NCI-H187 treated with DMSO at 0.1 percent for 48 hours (cell line): ENCODE measurements around the gene SEMA4D.
A peak's percentile ranks its signal among the peaks of the same experiment; 100 is the strongest.
"Not testable (repeated sequence)": the region's sequence is repeated elsewhere in the genome, so short reads cannot be mapped to it uniquely, and the experiment has no call there.

Experiments used
- DNase-seq: peaks from one replicate; lab custom pipeline; 2025; lab: John Stamatoyannopoulos, UW

SEMA4D gene

DNA sequence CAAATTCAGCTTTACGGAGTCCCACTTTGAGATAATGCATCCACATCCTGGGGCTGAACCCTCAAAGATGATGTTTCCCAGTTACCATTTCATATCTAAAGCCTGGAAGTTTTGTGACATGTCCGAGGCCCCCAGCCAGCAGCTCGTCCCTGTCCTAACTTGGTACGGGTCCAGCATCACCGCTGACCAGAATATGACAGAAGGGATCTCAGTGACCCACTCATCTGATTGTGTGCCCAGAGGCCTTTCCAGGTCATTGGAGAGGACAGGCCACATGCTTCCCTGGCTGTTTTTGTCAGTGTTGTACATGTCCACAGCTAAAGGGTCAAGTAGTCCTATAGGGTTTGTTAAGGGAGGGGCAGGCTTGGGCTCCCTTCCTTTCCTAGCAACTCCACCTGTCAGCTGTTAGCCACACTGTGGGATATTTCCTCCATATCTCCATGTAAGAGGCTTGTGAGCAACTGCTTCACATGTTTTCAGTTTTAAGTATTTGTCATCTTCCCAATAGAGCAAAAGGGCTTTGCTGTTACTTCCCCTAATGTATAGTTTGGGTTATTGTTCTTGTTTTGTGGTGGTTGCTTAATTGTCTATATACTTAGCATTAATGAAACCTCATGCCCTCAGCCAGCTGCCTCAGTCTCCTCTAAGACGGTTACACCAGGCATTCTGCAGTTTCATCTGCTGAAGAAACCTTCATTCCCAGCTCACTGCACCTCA is 146.2 kb downstream of the SEMA4D start:
- no peak for DNase-seq

DNA sequence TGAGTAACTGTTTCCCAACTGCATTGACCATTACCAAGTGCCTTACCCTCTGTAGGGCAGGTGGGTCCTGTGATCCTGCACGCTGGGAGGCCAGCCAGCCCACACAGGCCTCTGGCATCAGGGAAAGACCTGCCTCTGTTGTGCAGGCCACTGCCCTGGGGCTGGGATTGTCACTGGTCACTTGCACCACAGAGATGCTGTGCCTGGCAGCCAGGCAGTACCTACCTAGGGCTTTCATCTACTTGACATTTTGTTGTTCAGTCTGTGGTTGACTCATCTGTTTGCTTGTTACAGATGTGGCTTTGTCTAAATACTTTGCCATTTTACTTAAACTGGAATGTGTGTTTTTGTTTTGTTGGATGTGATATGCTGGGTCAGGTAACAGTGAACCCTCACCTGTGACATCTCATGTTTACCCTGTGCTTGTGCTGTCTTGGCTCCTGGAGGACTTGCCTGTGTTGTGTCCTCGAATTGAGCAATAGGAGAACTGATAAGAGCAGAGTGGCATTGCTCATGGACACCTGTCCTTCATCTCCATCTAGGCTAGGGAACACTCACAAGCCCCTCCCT is 146.8 kb downstream of the SEMA4D start:
- DNase-seq, result no peak

DNA sequence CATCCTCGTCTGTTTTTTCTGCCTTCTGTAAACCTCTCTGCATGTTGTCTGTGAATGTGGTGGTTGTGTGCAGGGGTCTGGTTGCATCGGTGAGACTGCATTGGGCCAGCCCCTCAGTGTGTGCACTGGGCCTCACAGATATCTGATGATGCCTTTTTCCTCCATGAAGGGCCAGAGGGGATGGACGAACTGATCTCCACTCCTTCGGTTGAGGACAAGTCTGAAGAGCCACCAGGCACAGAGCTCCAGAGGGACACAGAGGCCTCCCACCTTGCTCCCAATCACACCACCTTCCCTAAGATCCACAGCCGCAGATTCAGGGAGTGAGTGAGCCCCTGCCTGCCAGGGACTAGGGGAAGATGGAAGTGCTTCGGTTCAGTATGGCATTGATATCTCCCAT is 148.3 kb downstream of the SEMA4D start:
- no peak for DNase-seq

DNA sequence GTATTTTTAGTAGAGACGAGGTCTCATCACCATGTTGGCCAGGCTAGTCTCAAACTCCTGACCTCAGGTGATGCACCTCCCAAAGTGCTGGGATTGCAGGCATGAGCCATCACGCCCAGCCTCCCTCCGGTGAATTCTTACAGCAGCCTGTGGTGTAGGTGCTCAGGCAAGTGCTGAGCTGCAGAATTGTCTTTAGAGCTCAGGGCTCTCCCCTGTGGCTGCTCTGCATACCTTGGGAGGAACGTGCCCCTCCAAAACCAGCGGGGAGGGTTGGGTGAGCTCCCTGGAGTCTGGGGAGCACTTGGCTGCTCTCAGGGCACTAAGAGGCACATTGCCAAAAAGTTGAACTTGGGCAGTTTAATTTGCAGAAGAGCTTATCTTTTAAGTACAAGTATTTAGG is 150.3 kb downstream of the SEMA4D start:
- no peak for DNase-seq

DNA sequence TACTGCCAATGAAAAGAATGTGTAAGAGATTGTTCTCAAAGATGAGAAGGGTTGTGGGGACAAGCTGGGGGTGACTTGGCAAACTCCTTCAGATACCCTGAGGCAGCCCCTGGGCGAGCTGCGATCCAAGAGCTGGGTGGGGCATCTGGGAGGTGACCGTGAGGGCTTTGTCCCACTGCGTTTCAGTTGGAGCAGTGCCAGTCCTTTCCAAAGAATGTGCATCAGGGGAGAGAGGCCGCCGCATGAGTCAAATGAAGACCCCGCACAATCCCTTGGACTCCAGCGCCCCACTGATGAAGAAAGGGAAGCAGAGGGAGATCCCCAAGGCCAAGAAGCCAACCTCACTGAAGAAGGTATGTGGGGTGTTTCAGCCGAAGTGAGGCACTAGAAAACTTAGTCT is 151.2 kb downstream of the SEMA4D start:
- DNase-seq, result no peak

DNA sequence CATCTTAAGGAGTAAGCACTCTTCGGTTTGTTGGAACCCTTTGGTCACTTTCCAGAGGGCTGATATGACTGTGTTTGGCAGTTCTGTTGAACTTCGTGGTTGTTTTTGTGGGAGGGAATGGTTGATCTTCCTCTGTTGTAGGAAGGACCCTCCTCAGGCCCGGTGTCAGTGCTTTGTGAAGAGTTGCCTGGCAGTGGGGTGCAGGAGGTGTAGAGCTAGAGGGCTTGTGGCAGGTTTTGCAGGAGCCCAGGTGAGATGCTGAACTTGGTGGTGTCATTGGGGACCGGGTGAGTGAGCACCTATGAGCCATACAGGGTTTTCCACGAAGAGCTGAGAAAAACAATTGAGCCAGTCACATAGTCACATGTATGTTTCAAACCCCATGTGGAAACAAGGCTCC is 152.4 kb downstream of the SEMA4D start:
- no peak for DNase-seq

DNA sequence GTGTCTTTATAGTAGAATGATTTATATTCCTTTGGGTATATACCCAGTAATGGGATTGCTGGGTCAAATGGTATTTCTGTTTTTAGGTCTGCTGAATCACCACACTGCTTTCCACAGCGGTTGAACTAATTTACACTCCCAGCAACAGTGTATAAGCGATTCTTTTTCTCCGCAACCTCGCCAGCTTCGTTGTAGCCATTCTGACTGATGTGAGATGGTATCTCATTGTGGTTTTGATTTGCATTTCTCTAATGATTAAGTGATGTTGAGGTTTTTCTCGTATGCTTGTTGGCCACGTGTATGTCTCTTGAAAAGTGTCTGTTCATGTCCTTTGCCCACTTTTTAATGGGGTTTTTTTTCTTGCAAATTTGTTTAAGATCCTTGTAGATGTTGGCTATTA is 154.1 kb downstream of the SEMA4D start:
- DNase-seq, result not testable (repeated sequence)

DNA sequence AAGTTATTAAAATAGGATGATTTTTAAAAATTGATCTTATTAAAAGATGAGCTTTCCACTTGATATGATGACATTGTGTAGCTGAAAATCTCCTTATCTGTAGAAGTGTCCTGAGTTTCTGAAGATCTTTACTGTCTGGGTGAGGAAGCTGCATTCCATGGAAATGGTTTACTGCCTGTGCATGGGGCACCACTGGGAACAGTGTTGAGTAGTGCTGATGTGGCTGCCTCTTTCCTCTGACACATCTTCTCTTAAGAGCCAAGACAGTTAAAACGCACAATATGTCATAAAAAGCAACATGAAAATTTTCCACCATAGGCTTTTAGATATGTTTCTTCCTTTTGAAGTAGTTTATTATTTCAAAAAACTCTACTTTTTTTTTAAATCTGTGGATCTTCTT is 155.0 kb downstream of the SEMA4D start:
- no peak for DNase-seq

DNA sequence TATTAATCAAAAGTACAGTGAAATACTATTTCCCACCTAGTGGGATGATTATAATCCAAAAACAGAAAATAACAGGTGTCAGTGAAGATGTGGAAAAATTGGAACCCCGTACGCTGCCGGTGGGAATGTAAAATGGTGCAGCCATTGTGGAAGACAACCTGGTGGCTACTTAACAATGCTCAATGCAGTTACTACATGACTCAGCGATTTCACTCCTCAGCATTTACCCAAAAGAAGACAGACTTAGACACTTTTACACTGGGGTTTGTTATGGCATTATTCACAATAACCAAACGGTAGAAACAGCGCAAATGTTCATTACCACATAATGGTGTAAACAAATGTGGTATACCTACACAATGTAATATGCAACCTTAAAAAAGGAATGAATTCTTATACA is 155.7 kb downstream of the SEMA4D start:
- no peak for DNase-seq

DNA sequence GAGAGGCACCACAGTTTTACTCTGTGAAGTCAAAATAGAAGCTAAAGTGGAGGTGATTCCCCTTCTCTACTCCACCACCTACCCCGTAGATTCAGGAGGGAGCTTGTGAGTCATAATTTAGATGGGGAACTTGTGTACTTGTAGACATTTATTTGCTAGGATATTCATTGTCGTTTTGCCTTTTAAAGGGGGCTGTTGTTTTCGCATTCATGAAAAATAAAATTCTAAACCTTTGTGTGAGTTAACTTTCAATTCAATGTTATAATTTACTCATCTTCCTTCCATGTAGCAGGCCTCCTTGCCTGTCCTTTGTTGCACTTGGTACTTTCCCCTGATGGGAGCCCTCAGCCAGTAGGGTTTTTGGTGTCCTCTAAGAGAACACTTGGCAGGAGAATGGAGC is 157.6 kb downstream of the SEMA4D start:
- DNase-seq, result no peak

DNA sequence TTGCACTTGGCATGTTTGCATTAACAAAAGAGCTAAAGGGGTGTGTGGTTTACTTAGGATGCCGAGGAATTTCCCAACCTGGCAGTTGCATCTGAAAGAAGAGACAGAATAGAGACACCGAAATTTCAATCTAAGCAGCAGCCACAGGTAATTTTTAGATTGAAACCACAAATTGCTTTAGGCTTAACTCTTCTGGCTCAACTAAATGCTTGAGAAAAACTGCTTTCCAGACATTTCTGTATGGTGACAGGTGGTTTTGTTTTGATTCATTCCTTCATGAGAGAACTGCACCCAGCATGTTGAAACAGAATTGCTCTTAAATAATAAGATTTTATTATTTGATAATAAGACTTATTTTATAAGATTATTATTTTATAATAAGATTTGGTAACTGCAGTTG is 158.1 kb downstream of the SEMA4D start:
- no peak for DNase-seq

DNA sequence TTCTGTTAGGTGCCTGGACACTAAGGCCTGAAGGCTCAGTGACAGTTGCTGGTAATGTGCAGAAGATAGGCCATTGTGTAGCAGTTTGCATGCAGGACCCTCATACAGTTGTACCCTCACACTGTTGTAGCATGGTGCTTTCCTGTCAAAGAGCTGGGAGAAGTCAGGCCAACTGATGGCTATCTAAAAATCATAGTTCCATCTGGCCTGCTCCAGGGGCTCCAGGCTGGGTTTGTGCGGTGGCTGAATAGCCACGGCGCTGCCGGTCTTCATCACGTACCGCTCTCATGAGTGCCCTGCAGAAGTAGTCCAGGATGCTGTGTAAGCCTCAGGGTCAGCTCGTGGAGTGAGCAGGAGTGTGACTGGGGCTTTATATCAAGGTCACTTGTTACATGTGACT is 167.4 kb downstream of the SEMA4D start:
- DNase-seq, result no peak

DNA sequence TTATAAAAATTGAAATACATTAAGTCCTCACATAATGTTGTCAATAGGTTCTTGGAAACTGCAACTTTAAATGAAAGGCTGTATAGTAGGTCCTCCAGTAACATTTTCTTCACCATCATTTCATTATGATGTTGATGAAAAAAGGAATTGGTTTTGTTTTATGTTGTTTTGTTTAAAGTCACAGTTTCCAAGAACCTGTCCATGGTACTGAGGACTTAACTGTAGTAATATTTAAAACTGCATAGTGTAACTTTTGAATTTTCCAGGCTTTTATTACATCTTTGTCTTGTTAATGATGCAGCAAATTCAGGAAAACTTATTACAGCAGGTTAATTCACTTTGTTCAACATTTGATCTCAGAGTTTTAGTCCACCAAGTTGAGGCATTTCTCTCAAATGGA is 168.0 kb downstream of the SEMA4D start:
- DNase-seq, result no peak

DNA sequence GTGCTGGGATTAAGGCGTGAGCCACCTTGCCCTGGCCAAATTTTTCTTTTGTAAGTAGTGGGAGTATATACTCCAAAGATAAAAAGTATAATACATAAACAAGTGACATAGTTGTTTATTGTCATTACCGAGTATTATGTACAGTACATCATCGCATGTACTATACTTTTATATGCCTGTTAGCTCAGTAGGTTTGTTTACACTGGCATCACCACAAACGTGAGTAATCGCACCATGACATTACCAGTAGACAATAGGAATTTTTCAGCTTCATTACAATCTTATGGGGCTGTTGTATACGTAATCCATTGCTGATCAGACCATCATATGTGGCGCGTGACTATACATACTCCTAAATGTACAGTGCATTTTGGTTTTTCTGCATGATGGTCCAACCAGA is 169.8 kb downstream of the SEMA4D start:
- DNase-seq, result no peak

DNA sequence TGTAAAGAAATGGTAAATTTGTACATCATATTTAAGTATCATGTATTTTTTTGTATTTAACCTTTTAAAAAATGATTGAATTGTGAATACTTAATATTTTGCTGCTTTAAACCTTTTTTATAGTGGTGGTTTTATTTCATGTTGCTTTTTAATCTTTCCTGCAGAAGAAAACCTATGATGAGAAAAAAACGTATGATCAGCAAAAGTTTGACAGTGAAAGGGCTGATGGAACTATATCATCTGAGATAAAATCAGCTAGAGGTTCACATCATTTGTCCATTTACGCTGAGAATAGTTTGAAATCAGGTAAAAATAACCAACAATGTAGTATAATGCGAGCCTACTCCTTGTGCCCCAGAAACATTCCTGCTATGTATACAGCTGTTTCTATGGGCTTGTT is 172.2 kb downstream of the SEMA4D start:
- no peak for DNase-seq

DNA sequence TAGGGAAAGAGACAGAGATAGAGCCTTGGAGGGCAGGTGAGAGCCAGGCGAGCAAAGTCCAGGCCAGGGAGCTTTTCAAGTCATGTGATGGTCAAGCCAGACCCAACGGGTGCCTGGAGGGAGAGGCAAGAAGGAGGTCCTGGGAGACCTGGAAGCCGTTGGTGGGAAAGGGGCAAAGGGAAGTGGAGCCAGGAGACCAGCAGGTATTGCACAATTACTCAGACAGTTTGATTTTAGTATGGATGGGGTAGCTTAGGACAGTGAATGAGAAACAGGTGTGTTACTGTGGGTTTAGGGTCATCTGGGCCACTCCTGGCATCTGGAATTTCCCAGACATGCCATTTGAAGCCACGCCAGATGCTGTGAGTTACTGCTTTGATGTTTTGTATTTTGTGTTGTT is 174.5 kb downstream of the SEMA4D start:
- no peak for DNase-seq

DNA sequence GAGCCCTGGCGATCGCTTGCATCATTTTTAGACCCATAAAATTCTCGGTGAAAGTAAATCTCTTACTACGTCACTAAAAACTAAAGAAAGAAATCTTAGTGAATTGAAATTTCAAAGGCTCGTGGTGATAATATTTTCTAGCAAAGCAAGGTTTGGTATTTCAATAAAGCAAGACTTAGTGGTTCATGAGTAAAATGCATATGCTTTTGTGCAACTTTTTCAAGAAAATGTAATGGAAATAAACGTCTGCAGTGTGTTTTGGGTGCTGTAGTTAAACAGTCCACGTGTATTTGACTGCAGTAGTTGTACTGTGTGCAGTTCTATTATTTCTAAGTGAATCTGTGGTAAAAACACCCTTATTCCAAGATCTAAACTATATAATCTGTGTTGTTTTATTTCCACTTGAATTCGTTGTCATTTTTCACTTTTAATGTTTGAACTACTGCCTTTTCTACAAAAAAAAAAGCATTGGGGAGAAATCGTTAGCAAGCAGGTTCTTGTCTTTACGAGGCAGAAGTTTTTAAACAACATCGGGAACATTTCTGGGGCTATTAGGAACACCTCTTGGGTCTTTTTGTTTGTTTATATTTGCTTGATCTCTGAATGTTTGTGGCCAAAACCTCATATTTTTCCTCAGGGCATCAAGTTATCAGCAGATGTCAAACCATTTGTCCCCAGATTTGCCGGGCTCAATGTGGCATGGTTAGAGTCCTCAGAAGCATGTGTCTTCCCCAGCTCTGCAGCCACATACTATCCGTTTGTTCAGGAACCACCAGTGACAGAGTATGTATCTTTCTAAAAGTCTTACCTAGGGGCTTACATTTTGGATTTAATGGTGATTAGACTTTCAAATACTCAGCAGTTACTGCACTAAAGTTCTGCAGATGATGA is 178.7 kb downstream of the SEMA4D start:
- no peak for DNase-seq

DNA sequence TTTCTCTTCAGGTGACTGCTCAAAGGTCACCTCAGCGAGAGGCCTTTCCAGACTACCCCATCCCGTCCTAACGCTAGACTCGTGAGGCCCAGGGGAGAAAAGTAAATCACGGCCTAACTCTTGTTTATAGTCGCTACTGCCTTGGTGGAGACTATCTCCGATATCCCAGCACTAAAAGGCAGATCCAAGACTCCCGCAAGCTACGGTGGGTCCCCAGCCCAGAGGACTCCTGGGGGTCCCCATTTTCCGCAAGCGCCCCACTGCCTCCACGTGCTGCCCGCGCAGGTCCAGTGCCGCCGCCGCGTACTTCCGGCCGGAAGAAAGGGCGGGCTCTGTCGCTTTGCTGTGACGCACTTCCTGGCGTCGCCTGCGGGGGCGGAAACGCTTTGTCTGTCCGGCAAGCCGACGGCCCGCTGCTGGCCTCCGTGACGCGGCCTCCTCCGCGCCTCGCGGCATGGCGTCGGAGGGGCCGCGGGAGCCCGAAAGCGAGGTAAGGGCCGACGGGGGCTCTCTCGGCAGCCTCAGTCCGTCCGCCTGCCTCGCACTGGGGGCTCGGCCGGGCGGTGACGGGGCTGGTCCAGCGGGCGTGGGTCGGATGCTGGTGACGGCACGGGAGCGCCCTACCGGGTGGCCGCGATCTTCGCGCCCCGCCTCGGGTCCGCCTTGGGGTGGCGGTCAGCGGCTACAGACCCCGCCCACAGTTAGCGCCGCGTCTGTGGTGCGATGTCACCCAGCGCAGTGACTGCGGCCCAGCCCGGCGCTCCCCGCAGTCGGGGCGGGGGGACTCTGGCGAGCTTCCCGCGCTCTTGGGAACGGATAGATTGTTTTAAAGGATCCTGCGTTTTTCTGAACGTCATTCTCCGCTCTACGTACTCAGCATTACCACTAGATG is 179.5 kb downstream of the SEMA4D start, which contains the start of gene SECISBP2:
Gene SECISBP2 (plus strand): TSS at position 378 of the 892 bp plus-strand sequence. CDS start 77 bp downstream, at position 455.
- peak; percentile 37 for DNase-seq

DNA sequence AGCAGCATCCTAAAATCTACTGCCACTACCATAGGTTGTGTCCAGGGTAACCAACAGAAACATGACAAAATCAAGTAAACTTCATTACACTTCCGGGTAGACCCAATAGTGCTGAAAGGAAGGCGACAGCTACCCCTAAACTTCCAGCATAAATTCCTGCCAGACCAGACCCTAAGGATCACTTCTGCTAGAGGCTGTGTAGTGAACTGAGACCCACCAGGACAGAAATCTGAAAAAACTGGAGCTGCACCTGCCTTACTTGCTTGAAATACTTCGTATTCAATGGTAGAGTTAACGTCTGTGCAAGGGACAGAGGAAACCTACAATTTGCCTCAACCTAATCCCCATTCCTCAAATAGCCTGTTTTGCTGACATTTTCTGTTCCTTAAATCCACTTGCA is 180.6 kb downstream of the SEMA4D start:
- no peak for DNase-seq

DNA sequence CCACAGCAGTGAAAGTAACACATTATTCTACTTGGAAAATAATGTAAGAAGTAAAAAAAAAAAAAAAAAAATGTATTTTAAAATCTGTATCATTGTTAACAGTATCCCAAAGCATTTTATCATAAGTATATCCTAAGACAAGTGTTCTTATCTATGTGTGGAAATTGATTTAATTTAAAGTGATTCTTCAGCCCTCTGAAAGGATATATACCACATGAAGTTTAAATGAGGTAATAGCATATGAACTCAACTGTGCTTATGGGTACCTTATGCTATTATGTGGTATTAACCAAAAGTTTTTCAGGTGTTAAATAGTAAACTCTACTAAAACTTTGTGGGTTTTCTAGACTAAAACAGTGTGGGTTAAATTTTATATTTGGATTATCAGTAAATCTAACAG is 182.4 kb downstream of the SEMA4D start:
- DNase-seq, result no peak

DNA sequence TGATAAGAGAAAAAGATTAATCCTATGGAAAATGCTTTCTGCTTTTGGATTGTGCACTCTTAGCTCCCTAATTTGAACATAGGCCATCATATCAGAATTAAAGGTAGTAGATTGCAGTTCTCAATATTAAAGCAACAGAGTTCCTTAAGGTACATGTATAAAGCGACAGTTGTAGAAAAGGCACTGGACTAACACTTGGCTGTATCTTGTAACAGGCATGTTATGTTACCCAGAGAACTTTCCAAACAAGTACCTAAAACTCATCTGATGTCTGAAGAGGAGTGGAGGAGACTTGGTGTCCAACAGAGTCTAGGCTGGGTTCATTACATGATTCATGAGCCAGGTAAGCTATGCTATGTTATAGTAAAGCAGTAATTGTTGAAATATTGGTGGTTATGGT is 183.0 kb downstream of the SEMA4D start:
- DNase-seq, result no peak

DNA sequence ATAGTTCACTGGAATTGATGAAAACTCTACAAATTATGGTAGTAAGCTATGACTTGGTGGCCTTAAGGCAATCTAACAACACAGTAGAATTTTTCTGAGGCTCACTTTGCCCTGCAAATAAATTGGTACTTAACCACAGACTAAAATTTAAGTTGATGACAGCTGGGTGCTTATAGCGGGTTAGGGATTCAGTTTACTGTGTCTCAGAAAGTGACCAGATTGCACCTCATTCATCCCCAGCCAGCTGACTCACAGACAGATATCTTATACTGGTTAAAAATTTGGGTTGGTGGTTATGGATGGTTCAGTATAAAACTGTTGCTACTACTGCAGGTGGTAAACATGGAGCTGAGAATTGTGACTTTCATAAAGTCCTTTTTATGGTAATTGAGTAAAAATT is 184.1 kb downstream of the SEMA4D start:
- DNase-seq, result no peak
